CD14-positive monocyte (primary cell): ENCODE data around the gene BCAN. TPM values are rescaled to one million over a fixed set of nuclear protein-coding genes. Genes with fewer than 3 reads are reported as not detected.
A peak's percentile ranks its signal among the peaks of the same experiment; 100 is the strongest.

ENCODE experiments used
- DNase-seq, 3 donors: peaks; one replicate each; pipeline ENCODE4 v3.0.0-alpha.2; 2011 to 2022
- H2AFZ ChIP-seq: 2 replicates; pipeline ENCODE4 v1.6.0; 2012; ENCODE audit warnings: mild to moderate bottlenecking, low read depth, low read length, inconsistent platforms; ENCODE audit not compliant: insufficient read depth, poor library complexity, severe bottlenecking
- H3K27ac ChIP-seq, 2 donors: 1 replicate in 1 of 2; 2 replicates in 1 of 2; pipeline ENCODE4 v1.5.1; 2012 to 2013; ENCODE audit warnings: low read length in 2 of 2, control low read depth in 1 of 2, inconsistent platforms in 1 of 2, low read depth in 1 of 2, mild to moderate bottlenecking in 1 of 2
- H3K27me3 ChIP-seq, 2 donors: one replicate each; pipeline versions ENCODE4 v1.6.0 to v1.6.1; 2011 to 2013; ENCODE audit warnings: low read length in 2 of 2; ENCODE audit not compliant: control insufficient read depth in 2 of 2, insufficient read depth in 2 of 2
- H3K36me3 ChIP-seq, 2 donors: replicated peaks in 1 of 2; 1 replicate in 1 of 2; 2 replicates in 1 of 2; pipeline versions ENCODE4 v1.5.1 to v1.6.1; 2012 to 2013; ENCODE audit warnings: low read length in 2 of 2, control low read depth in 1 of 2, inconsistent platforms in 1 of 2, mild to moderate bottlenecking in 1 of 2; ENCODE audit not compliant: insufficient read depth in 2 of 2, control insufficient read depth in 1 of 2
- H3K4me1 ChIP-seq, 2 donors: 1 replicate in 1 of 2; 2 replicates in 1 of 2; pipeline versions ENCODE4 v1.5.1 to v1.6.1; 2012 to 2013; ENCODE audit warnings: low read length in 2 of 2, control low read depth in 1 of 2, inconsistent platforms in 1 of 2, mild to moderate bottlenecking in 1 of 2, moderate library complexity in 1 of 2; ENCODE audit not compliant: insufficient read depth in 2 of 2, control insufficient read depth in 1 of 2
- H3K4me2 ChIP-seq: replicated peaks from 2 replicates; pipeline ENCODE3; 2012; ENCODE audit warnings: low read length, moderate library complexity, mild to moderate bottlenecking; ENCODE audit not compliant: poor library complexity, severe bottlenecking; ENCODE audit errors: extremely low read depth
- H3K4me3 ChIP-seq, 3 experiments: fragments of 200-600 bp in 1 of 3; sonication (generic) in 1 of 3; replicated peaks in 1 of 3; 1 replicate in 2 of 3; 2 replicates in 1 of 3; pipeline ENCODE4 v1.5.1; 2011 to 2013; ENCODE audit warnings: low read length in 3 of 3, mild to moderate bottlenecking in 3 of 3, control low read depth in 2 of 3, low read depth in 2 of 3, inconsistent platforms in 1 of 3, moderate library complexity in 1 of 3
- H3K79me2 ChIP-seq: 2 replicates; pipeline ENCODE4 v1.6.0; 2012; ENCODE audit warnings: mild to moderate bottlenecking, control low read depth, inconsistent platforms, low read length, moderate library complexity; ENCODE audit not compliant: insufficient read depth
- H3K9ac ChIP-seq: 2 replicates; pipeline ENCODE4 v1.6.0; 2017; ENCODE audit warnings: low read length, mild to moderate bottlenecking; ENCODE audit not compliant: insufficient read depth, poor library complexity, severe bottlenecking
- H3K9me3 ChIP-seq, 2 donors: replicated peaks in 1 of 2; 1 replicate in 1 of 2; 2 replicates in 1 of 2; pipeline versions ENCODE4 v1.5.1 to v1.6.1; 2012 to 2013; ENCODE audit warnings: low read length in 2 of 2, control low read depth in 1 of 2; ENCODE audit not compliant: control insufficient read depth in 1 of 2, insufficient read depth in 1 of 2
- H4K20me1 ChIP-seq: 2 replicates; pipeline ENCODE4 v1.6.0; 2012; ENCODE audit warnings: mild to moderate bottlenecking, low read length, control low read depth, moderate library complexity; ENCODE audit not compliant: insufficient read depth
- H3K27ac Mint-ChIP-seq, 7 donors: one replicate each; pipeline ENCODE4 v1.8.0; 2020; ENCODE audit warnings: mild to moderate bottlenecking in 7 of 7, mixed read lengths in 7 of 7, moderate library complexity in 6 of 7, inconsistent platforms in 2 of 7
- H3K27me3 Mint-ChIP-seq, 3 donors: one replicate each; pipeline ENCODE4 v1.8.0; 2021 to 2022; ENCODE audit warnings: low read depth in 3 of 3, mild to moderate bottlenecking in 3 of 3, mixed read lengths in 3 of 3, moderate library complexity in 3 of 3, inconsistent platforms in 1 of 3
- H3K36me3 Mint-ChIP-seq, 2 donors: one replicate each; pipeline ENCODE4 v1.8.0; 2020; ENCODE audit warnings: mixed read lengths in 2 of 2, inconsistent platforms in 1 of 2, mild to moderate bottlenecking in 1 of 2
- H3K4me1 Mint-ChIP-seq: one replicate; pipeline ENCODE4 v1.8.0; 2020; ENCODE audit warnings: mild to moderate bottlenecking, mixed read lengths
- H3K4me3 Mint-ChIP-seq, 2 donors: one replicate each; pipeline ENCODE4 v1.8.0; 2020; ENCODE audit warnings: mild to moderate bottlenecking in 2 of 2, mixed read lengths in 2 of 2, moderate library complexity in 1 of 2
- H3K9me3 Mint-ChIP-seq, 7 donors: one replicate each; pipeline ENCODE4 v1.8.0; 2020 to 2022; ENCODE audit warnings: mixed read lengths in 7 of 7, mild to moderate bottlenecking in 6 of 7, moderate library complexity in 6 of 7, inconsistent platforms in 2 of 7
- CTCF ChIP-seq: fragments of 200-600 bp; IDR thresholded peaks from one replicate; pipeline ENCODE4 v1.8.0; 2022; ENCODE audit warnings: antibody characterized with exemption, mild to moderate bottlenecking
- WGBS: methylation state at CpG from one replicate; pipeline ENCODE4 v1.1.5; 2013; ENCODE audit warnings: missing lambda C conversion rate; ENCODE audit not compliant: insufficient coverage; 5-methylcytosine and 5-hydroxymethylcytosine counted together
- intact Hi-C, 2 donors: fragments of 100-400 bp; cut with micrococcal nuclease; formaldehyde crosslinking; loops; one replicate each; pipeline versions ENCODE4 v1.15.0 to v1.15.1; 2023
- polyA plus RNA-seq, 3 donors: library from polyadenylated mRNA; depleted of rRNA in 1 of 3; unstranded in 2 of 3; stranded (reverse) in 1 of 3; fragments of 300-500 nt in 2 of 3; fragments of >200 nt in 1 of 3; fragmentation: Illumina TruSeq in 2 of 3; gene quantifications; 1 replicate in 2 of 3; 2 replicates in 1 of 3; pipeline ENCODE4 v1.2.3, GENCODE V29; 2012 to 2021

Gene BCAN
- polyA plus RNA-seq, 3 donors, result not detected

DNA sequence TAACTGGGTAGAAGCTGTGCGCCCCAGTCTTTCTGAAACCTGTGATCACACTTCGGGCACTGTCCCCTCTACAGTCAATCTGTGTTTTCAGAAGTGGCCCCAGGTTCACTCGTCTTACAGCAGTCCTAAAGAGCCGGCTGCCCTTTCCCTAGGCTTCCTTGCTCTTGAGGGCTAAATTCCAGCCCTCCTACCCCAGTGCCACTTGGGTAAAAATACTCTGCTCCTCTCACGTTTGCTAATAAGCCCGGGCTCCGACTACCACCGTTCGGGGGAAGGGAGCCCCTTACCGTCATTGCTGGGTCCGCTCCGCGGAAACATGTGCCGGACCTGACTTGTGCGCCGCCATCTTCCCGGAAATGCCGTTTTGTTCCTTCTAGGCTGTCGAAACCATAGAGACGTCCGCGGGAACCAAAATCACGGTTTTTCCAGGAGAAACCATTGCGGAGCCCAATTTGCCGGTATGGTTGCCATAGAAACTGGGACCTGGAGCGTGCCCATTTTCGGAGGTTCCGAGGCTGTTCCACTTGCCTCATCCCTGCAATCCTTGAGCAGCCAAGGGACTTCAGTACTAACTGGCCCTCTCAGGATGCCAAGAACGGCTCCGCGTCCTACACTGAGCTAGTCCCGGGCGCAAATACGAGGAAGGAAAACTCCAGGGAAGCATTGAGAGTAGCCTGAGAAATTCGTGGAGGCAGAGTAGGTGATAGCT lies 40.6 kb upstream of the BCAN start, which contains the start of gene GPATCH4:
GPATCH4 (minus strand) TSS at position 358 of the 709 bp plus-strand sequence.
- 0% methylated on average over 28 of the region's 35 CpGs for WGBS
- H3K27me3 ChIP-seq, result no peaks in the 10 kb centered on the region

More for the DNA sequence above, 40.6 kb upstream of the BCAN start, which contains the start of gene GPATCH4:
- H3K9ac ChIP-seq, result peak within 1 kb of the TSS; percentile 54
- no peaks in the 10 kb centered on the region for H4K20me1 ChIP-seq
- Mint-ChIP-seq H3K4me1 (peaks cover 26% of the 10 kb centered on the region), H3K4me3 (peak within 1 kb of the TSS; percentile 98 to 100), H3K27ac (peak within 1 kb of the TSS; percentile 72 to 97 (median 91)), H3K9me3 (no peaks in the 10 kb centered on the region), H3K27me3 (peaks cover 0 to 2% (median 2%) of the 10 kb centered on the region in 3 donors), H3K36me3 (peaks cover 24 to 25% of the 10 kb centered on the region in 2 donors)
- H2AFZ ChIP-seq, result peak within 1 kb of the TSS; percentile 90
- intact Hi-C loops, result loop anchor here (10.0 kb wide), 2 partner anchors 146 to 216 kb away; no protein-coding TSS in a partner anchor
- H3K9me3 ChIP-seq, result no peaks in the 10 kb centered on the region
- no peak for TF ChIP-seq CTCF
- peak within 1 kb of the TSS; percentile 85 to 90 (median 85) for H3K4me3 ChIP-seq
- DNase-seq, result peak; percentile 63 to 81 (median 70)
- H3K36me3 ChIP-seq, result peaks cover 17 to 27% of the 10 kb centered on the region in 2 donors
- peaks cover 22% of the 10 kb centered on the region for H3K79me2 ChIP-seq
- H3K27ac ChIP-seq, result peak within 1 kb of the TSS; percentile 2 to 68
- H3K4me2 ChIP-seq, result peak within 1 kb of the TSS; percentile 97
- peaks cover 23 to 26% of the 10 kb centered on the region in 2 donors for H3K4me1 ChIP-seq
